Measurements from ENCODE around the gene SYF2.
A peak's percentile ranks its signal among the peaks of the same experiment; 100 is the strongest.
"Not testable (repeated sequence)": the region's sequence is repeated elsewhere in the genome, so short reads cannot be mapped to it uniquely, and the experiment has no call there.

Gene SYF2

GRCh38 chr1:25260336-25260735 is 28.0 kb upstream of the SYF2 start:
- not testable (repeated sequence) for H3K9me3 ChIP-seq (ENCODE audit: control insufficient read depth, insufficient read depth, low read depth, low read length); H3K27me3 ChIP-seq (ENCODE audit: control insufficient read depth, insufficient read depth, low read length); H3K4me3 ChIP-seq (ENCODE audit: low read depth, low read length); H3K36me3 ChIP-seq (ENCODE audit: control insufficient read depth, insufficient read depth, low read length); H3K27ac ChIP-seq (ENCODE audit: low read depth, low read length); H3K9ac ChIP-seq (ENCODE audit: low read length); H3K4me1 ChIP-seq (ENCODE audit: control insufficient read depth, insufficient read depth, low read length)

GRCh38 chr1:25259813-25260212 is 27.5 kb upstream of the SYF2 start:
- peaks cover 10% of the 10 kb centered on the region; the same call in 1 of the 2 replicates for H3K4me1 ChIP-seq (ENCODE audit: control insufficient read depth, insufficient read depth, low read length)
- H3K4me3 ChIP-seq (ENCODE audit: low read depth, low read length); H3K27ac ChIP-seq (ENCODE audit: low read depth, low read length); H3K27me3 ChIP-seq (ENCODE audit: control insufficient read depth, insufficient read depth, low read length); H3K9ac ChIP-seq (ENCODE audit: low read length); H3K36me3 ChIP-seq (ENCODE audit: control insufficient read depth, insufficient read depth, low read length); H3K9me3 ChIP-seq (ENCODE audit: control insufficient read depth, insufficient read depth, low read depth, low read length): not testable (repeated sequence)

GRCh38 chr1:25257196-25257595 is 24.9 kb upstream of the SYF2 start:
- Histone ChIP-seq H3K27ac (ENCODE audit: low read depth, low read length) (no peak overlapping the region), H3K4me1 (ENCODE audit: control insufficient read depth, insufficient read depth, low read length) (peaks cover 25% of the 10 kb centered on the region), H3K27me3 (ENCODE audit: control insufficient read depth, insufficient read depth, low read length) (no peaks in the 10 kb centered on the region), H3K36me3 (ENCODE audit: control insufficient read depth, insufficient read depth, low read length) (no peaks in the 10 kb centered on the region), H3K9me3 (ENCODE audit: control insufficient read depth, insufficient read depth, low read depth, low read length) (no peaks in the 10 kb centered on the region), H3K4me3 (ENCODE audit: low read depth, low read length) (no peak overlapping the region), H3K9ac (ENCODE audit: low read length) (no peak overlapping the region)

GRCh38 chr1:25256578-25256965 is 24.3 kb upstream of the SYF2 start:
- Histone ChIP-seq H3K9ac (ENCODE audit: low read length) (no peak overlapping the region), H3K27ac (ENCODE audit: low read depth, low read length) (no peak overlapping the region), H3K27me3 (ENCODE audit: control insufficient read depth, insufficient read depth, low read length) (no peaks in the 10 kb centered on the region), H3K36me3 (ENCODE audit: control insufficient read depth, insufficient read depth, low read length) (no peaks in the 10 kb centered on the region), H3K4me1 (ENCODE audit: control insufficient read depth, insufficient read depth, low read length) (peaks cover 25% of the 10 kb centered on the region), H3K4me3 (ENCODE audit: low read depth, low read length) (no peak overlapping the region), H3K9me3 (ENCODE audit: control insufficient read depth, insufficient read depth, low read depth, low read length) (no peaks in the 10 kb centered on the region)

GRCh38 chr1:25255706-25256577 is 23.6 kb upstream of the SYF2 start:
- Histone ChIP-seq H3K4me1 (ENCODE audit: control insufficient read depth, insufficient read depth, low read length) (peaks cover 25% of the 10 kb centered on the region), H3K9me3 (ENCODE audit: control insufficient read depth, insufficient read depth, low read depth, low read length) (no peaks in the 10 kb centered on the region), H3K4me3 (ENCODE audit: low read depth, low read length) (no peak overlapping the region), H3K9ac (ENCODE audit: low read length) (no peak overlapping the region), H3K27me3 (ENCODE audit: control insufficient read depth, insufficient read depth, low read length) (no peaks in the 10 kb centered on the region), H3K27ac (ENCODE audit: low read depth, low read length) (no peak overlapping the region), H3K36me3 (ENCODE audit: control insufficient read depth, insufficient read depth, low read length) (no peaks in the 10 kb centered on the region)

- no peaks in the 10 kb centered on the region for H3K36me3 ChIP-seq (ENCODE audit: control insufficient read depth, insufficient read depth, low read length)
- no peaks in the 10 kb centered on the region for H3K9me3 ChIP-seq (ENCODE audit: control insufficient read depth, insufficient read depth, low read depth, low read length)
- H3K4me1 ChIP-seq (ENCODE audit: control insufficient read depth, insufficient read depth, low read length): peaks cover 25% of the 10 kb centered on the region
- H3K4me3 ChIP-seq (ENCODE audit: low read depth, low read length): no peak overlapping the region
- peak overlapping the region; percentile 46; the same call in 1 of the 2 replicates for H3K27ac ChIP-seq (ENCODE audit: low read depth, low read length)
- peak overlapping the region; percentile 42 for H3K9ac ChIP-seq (ENCODE audit: low read length)
- H3K27me3 ChIP-seq (ENCODE audit: control insufficient read depth, insufficient read depth, low read length): no peaks in the 10 kb centered on the region
Measured at GRCh38 chr1:25253911-25254310, 21.6 kb upstream of the SYF2 start.

- no peaks in the 10 kb centered on the region for H3K27me3 ChIP-seq (ENCODE audit: control insufficient read depth, insufficient read depth, low read length)
- H3K4me3 ChIP-seq (ENCODE audit: low read depth, low read length): peak overlapping the region; percentile 94
- H3K27ac ChIP-seq (ENCODE audit: low read depth, low read length): peak overlapping the region; percentile 62; the same call in 1 of the 2 replicates
- H3K4me1 ChIP-seq (ENCODE audit: control insufficient read depth, insufficient read depth, low read length): peaks cover 7% of the 10 kb centered on the region; the same call in 1 of the 2 replicates
- H3K9me3 ChIP-seq (ENCODE audit: control insufficient read depth, insufficient read depth, low read depth, low read length): no peaks in the 10 kb centered on the region
- H3K36me3 ChIP-seq (ENCODE audit: control insufficient read depth, insufficient read depth, low read length): peaks cover 32% of the 10 kb centered on the region
- peak overlapping the region; percentile 72 for H3K9ac ChIP-seq (ENCODE audit: low read length)
Measured at GRCh38 chr1:25247829-25248754, 15.8 kb upstream of the SYF2 start.

GRCh38 chr1:25247024-25247828 is 14.9 kb upstream of the SYF2 start, which contains the start of gene RSRP1:
Gene RSRP1, minus strand, starts transcription at chr1:25247454. Its CDS starts 491 bp downstream, at chr1:25246963.
- Histone ChIP-seq H3K9me3 (ENCODE audit: control insufficient read depth, insufficient read depth, low read depth, low read length) (no peaks in the 10 kb centered on the region), H3K27me3 (ENCODE audit: control insufficient read depth, insufficient read depth, low read length) (no peaks in the 10 kb centered on the region), H3K27ac (ENCODE audit: low read depth, low read length) (peak within 1 kb of the TSS; percentile 85), H3K9ac (ENCODE audit: low read length) (peak within 1 kb of the TSS; percentile 92), H3K36me3 (ENCODE audit: control insufficient read depth, insufficient read depth, low read length) (peaks cover 40% of the 10 kb centered on the region), H3K4me1 (ENCODE audit: control insufficient read depth, insufficient read depth, low read length) (peaks cover 7% of the 10 kb centered on the region; the same call in 1 of the 2 replicates), H3K4me3 (ENCODE audit: low read depth, low read length) (peak within 1 kb of the TSS; percentile 94)

- peak overlapping the region; percentile 85 for H3K27ac ChIP-seq (ENCODE audit: low read depth, low read length)
- H3K4me1 ChIP-seq (ENCODE audit: control insufficient read depth, insufficient read depth, low read length): peaks cover 7% of the 10 kb centered on the region; the same call in 1 of the 2 replicates
- peak overlapping the region; percentile 94 for H3K4me3 ChIP-seq (ENCODE audit: low read depth, low read length)
- no peaks in the 10 kb centered on the region for H3K27me3 ChIP-seq (ENCODE audit: control insufficient read depth, insufficient read depth, low read length)
- peak overlapping the region; percentile 92 for H3K9ac ChIP-seq (ENCODE audit: low read length)
- H3K36me3 ChIP-seq (ENCODE audit: control insufficient read depth, insufficient read depth, low read length): peaks cover 46% of the 10 kb centered on the region
- no peaks in the 10 kb centered on the region for H3K9me3 ChIP-seq (ENCODE audit: control insufficient read depth, insufficient read depth, low read depth, low read length)
Measured at GRCh38 chr1:25246600-25247023, 14.3 kb upstream of the SYF2 start.

- no peaks in the 10 kb centered on the region for H3K9me3 ChIP-seq (ENCODE audit: control insufficient read depth, insufficient read depth, low read depth, low read length)
- peak overlapping the region; percentile 94 for H3K4me3 ChIP-seq (ENCODE audit: low read depth, low read length)
- peak overlapping the region; percentile 85; the same call in 1 of the 2 replicates for H3K27ac ChIP-seq (ENCODE audit: low read depth, low read length)
- H3K9ac ChIP-seq (ENCODE audit: low read length): peak overlapping the region; percentile 92
- H3K27me3 ChIP-seq (ENCODE audit: control insufficient read depth, insufficient read depth, low read length): no peaks in the 10 kb centered on the region
- peaks cover 46% of the 10 kb centered on the region for H3K36me3 ChIP-seq (ENCODE audit: control insufficient read depth, insufficient read depth, low read length)
- H3K4me1 ChIP-seq (ENCODE audit: control insufficient read depth, insufficient read depth, low read length): peaks cover 7% of the 10 kb centered on the region; the same call in 1 of the 2 replicates
Measured at GRCh38 chr1:25245809-25246599, 13.7 kb upstream of the SYF2 start.

Data from HUES6 (cell line).